ENCODE measurements around the gene MYL2. TPM values are rescaled to one million over a fixed set of nuclear protein-coding genes. Genes with fewer than 3 reads are reported as not detected.

MYL2 gene
- total RNA-seq, 4 donors from 2014 or later = not detected

GRCh38 chr12:110931315-110931728 is 10.9 kb upstream of the MYL2 start:
- intact Hi-C loops (cut with DNase I) = no loop called here

GRCh38 chr12:110930348-110931314 is 10.3 kb upstream of the MYL2 start:
- Histone ChIP-seq H3K36me3 (no peaks in the 10 kb centered on the region), H3K9me3 (no peaks in the 10 kb centered on the region), H3K4me1 (peaks cover 0 to 15% (median 8%) of the 10 kb centered on the region in 4 donors), H3K27me3 (peaks cover 0 to 29% (median 0%) of the 10 kb centered on the region in 4 donors), H3K4me3 (no peak overlapping the region), H3K27ac (replicated peaks in 1 of 4) (no peak overlapping the region)
- DNase-seq (ENCODE audit: extremely low spot score) = no peak
- intact Hi-C loops (cut with DNase I) = no loop called here
- 77% methylated on average over 21 of the region's 21 CpGs for WGBS
- TF ChIP-seq POLR2AphosphoS5 (IDR thresholded peaks at IDR 0.05) (no peak), POLR2A (IDR thresholded peaks at IDR 0.05; ENCODE audit: low read depth) (no peak), CTCF (IDR thresholded peaks at IDR 0.05) (no peak), EP300 (IDR thresholded peaks at IDR 0.05) (no peak)

More at GRCh38 chr12:110931315-110931728, 10.9 kb upstream of the MYL2 start:
- no peaks in the 10 kb centered on the region for H3K9me3 ChIP-seq
- peaks cover 0 to 15% (median 8%) of the 10 kb centered on the region in 4 donors for H3K4me1 ChIP-seq
- DNase-seq (ENCODE audit: extremely low spot score) = no peak
- TF ChIP-seq POLR2AphosphoS5 (IDR thresholded peaks at IDR 0.05) = no peak
- no peak for TF ChIP-seq EP300 (IDR thresholded peaks at IDR 0.05)
- TF ChIP-seq CTCF (IDR thresholded peaks at IDR 0.05) = no peak
- TF ChIP-seq POLR2A (IDR thresholded peaks at IDR 0.05; ENCODE audit: low read depth) = no peak
- H3K27ac ChIP-seq (replicated peaks in 1 of 4) = no peak overlapping the region
- H3K4me3 ChIP-seq = no peak overlapping the region
- peaks cover 0 to 35% (median 0%) of the 10 kb centered on the region in 4 donors for H3K27me3 ChIP-seq
- no peaks in the 10 kb centered on the region for H3K36me3 ChIP-seq
- 62% methylated on average over 8 of the region's 16 CpGs for WGBS

- intact Hi-C loops (cut with DNase I) = no loop called here
Observed at GRCh38 chr12:110929818-110930217, 9.4 kb upstream of the MYL2 start.

GRCh38 chr12:110928700-110929099 is 8.3 kb upstream of the MYL2 start:
- no peak for TF ChIP-seq CTCF (IDR thresholded peaks at IDR 0.05)
- no peak for TF ChIP-seq EP300 (IDR thresholded peaks at IDR 0.05)
- TF ChIP-seq POLR2AphosphoS5 (IDR thresholded peaks at IDR 0.05) = no peak
- no peak for TF ChIP-seq POLR2A (IDR thresholded peaks at IDR 0.05; ENCODE audit: low read depth)
- Histone ChIP-seq H3K27me3 (peaks cover 0 to 33% (median 0%) of the 10 kb centered on the region in 4 donors), H3K9me3 (no peaks in the 10 kb centered on the region), H3K36me3 (no peaks in the 10 kb centered on the region), H3K4me3 (no peak overlapping the region), H3K4me1 (peaks cover 0 to 3% (median 0%) of the 10 kb centered on the region in 4 donors), H3K27ac (replicated peaks in 1 of 4) (no peak overlapping the region)
- DNase-seq (ENCODE audit: extremely low spot score) = no peak
- intact Hi-C loops (cut with DNase I) = no loop called here
- WGBS = 92% methylated on average over 4 of the region's 7 CpGs

More at GRCh38 chr12:110929818-110930217, 9.4 kb upstream of the MYL2 start:
- H3K27ac ChIP-seq (replicated peaks in 1 of 4) = no peak overlapping the region
- TF ChIP-seq CTCF (IDR thresholded peaks at IDR 0.05) (no peak), POLR2A (IDR thresholded peaks at IDR 0.05; ENCODE audit: low read depth) (no peak), EP300 (IDR thresholded peaks at IDR 0.05) (no peak), POLR2AphosphoS5 (IDR thresholded peaks at IDR 0.05) (no peak)
- H3K36me3 ChIP-seq = no peaks in the 10 kb centered on the region
- peaks cover 0 to 14% (median 7%) of the 10 kb centered on the region in 4 donors for H3K4me1 ChIP-seq
- WGBS = 84% methylated on average over 1 of the region's 1 CpG
- H3K27me3 ChIP-seq = peaks cover 0 to 28% (median 0%) of the 10 kb centered on the region in 4 donors
- no peaks in the 10 kb centered on the region for H3K9me3 ChIP-seq
- no peak for DNase-seq (ENCODE audit: extremely low spot score)
- H3K4me3 ChIP-seq = no peak overlapping the region
